Raji (cell line): ENCODE results near the gene TICAM2.

Source experiments
- POLR2A ChIP-seq: IDR thresholded peaks from 2 replicates; pipeline ENCODE4 v1.6.1; 2011; ENCODE audit warnings: low read depth, low read length, control low read depth; ENCODE audit not compliant: insufficient read depth

TICAM2 gene

DNA sequence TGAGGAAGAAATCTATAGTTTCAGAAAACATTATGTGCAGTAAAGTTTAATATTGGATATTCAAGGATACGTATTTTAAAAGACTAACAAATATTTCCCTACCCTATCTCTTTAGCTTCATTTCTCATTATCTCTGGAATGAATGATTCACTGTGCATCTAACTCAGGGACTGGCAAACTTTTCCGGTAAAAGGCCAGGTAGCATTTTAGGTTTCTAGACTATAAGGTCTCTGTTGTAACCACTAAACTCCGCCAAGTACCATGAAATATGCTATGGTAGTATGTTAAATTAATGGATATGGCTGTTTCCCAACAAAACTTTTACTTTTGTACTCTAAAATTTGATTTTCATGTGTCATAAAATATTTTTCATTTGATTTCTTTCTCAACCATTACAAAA lies 70.9 kb downstream of the TICAM2 start:
- no peak for TF ChIP-seq POLR2A

- TF ChIP-seq POLR2A, result no peak
Observed at GRCh38 chr5:115530426-115530825, 71.9 kb downstream of the TICAM2 start.
